Thymus (tissue), 11 donors: ENCODE measurements around the gene PSMA1. TPM values are rescaled to one million over a fixed set of nuclear protein-coding genes. Genes with fewer than 3 reads are reported as not detected.
A peak's percentile ranks its signal among the peaks of the same experiment; 100 is the strongest.
"Not testable (repeated sequence)": the region's sequence is repeated elsewhere in the genome, so short reads cannot be mapped to it uniquely, and the experiment has no call there.

ENCODE experiments used
- DNase-seq, 9 donors: peaks; one replicate each; pipeline ENCODE4 v3.0.0-alpha.2; 2013; ENCODE audit warnings: low spot score in 9 of 9, low read depth in 6 of 9, missing footprints in 1 of 9
- H3K27ac ChIP-seq, 2 donors: one replicate each; pipeline ENCODE4 v1.5.1; 2013; ENCODE audit warnings: control low read depth in 1 of 2, low read depth in 1 of 2, low read length in 1 of 2, mild to moderate bottlenecking in 1 of 2, moderate library complexity in 1 of 2
- H3K27me3 ChIP-seq, 2 donors: one replicate each; pipeline ENCODE4 v1.5.1; 2013; ENCODE audit warnings: low read length in 1 of 2; ENCODE audit not compliant: control insufficient read depth in 2 of 2, insufficient read depth in 1 of 2
- H3K36me3 ChIP-seq, 2 donors: one replicate each; pipeline ENCODE4 v1.5.1; 2013; ENCODE audit warnings: low read length in 1 of 2, mild to moderate bottlenecking in 1 of 2, moderate library complexity in 1 of 2; ENCODE audit not compliant: control insufficient read depth in 2 of 2, insufficient read depth in 2 of 2
- H3K4me1 ChIP-seq, 2 donors: one replicate each; pipeline ENCODE4 v1.5.1; 2013; ENCODE audit warnings: low read length in 2 of 2; ENCODE audit not compliant: control insufficient read depth in 2 of 2, insufficient read depth in 2 of 2
- H3K4me3 ChIP-seq, 2 donors: one replicate each; pipeline ENCODE4 v1.5.1; 2013; ENCODE audit warnings: low read length in 2 of 2, control low read depth in 1 of 2, mild to moderate bottlenecking in 1 of 2
- H3K9me3 ChIP-seq, 2 donors: one replicate each; pipeline ENCODE4 v1.5.1; 2013; ENCODE audit warnings: low read length in 1 of 2, mild to moderate bottlenecking in 1 of 2; ENCODE audit not compliant: control insufficient read depth in 2 of 2, insufficient read depth in 1 of 2
- WGBS: extraction: QIAGEN DNeasy Blood & Tissue Kit; methylation state at CpG from one replicate; pipeline ENCODE4 v1.1.7; 2013; 5-methylcytosine and 5-hydroxymethylcytosine counted together
- polyA plus RNA-seq: library from polyadenylated mRNA; stranded (reverse); fragments of 200-250 nt; gene quantifications from one replicate; pipeline ENCODE4 v1.2.3, GENCODE V29; 2013
- total RNA-seq: library from RNA; stranded (reverse); fragments of 120-200 nt; gene quantifications from one replicate; pipeline ENCODE4 v1.2.4, GENCODE V29; 2013
- donor health status: healthy.

Gene PSMA1
- total and polyA plus RNA-seq, 2 donors: 212 to 309 TPM

DNA sequence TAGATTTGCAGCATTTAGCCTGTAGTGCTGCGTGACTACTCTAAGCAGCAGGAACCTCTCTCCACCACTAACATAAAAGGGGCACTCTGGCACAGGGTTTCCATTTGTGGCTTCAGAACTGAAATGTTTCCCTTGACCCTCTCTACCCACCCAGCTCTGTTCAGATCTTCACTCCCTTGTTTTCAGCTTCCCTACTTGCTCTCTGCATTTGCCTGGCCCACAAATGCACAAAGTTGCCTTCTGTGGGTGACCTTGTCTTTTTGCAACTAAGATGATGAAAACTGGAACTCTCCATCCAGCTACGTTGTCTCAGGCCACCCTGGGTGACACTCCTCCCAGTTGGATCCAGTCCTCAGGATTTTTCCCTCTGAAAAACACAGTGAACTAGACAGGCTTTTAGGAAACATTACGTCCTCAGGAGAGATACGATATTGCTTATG is 19.8 kb upstream of the PSMA1 start:
- Histone ChIP-seq H3K36me3 (no peaks in the 10 kb centered on the region), H3K27me3 (no peaks in the 10 kb centered on the region), H3K4me3 (no peak overlapping the region), H3K4me1 (peaks cover 0 to 5% of the 10 kb centered on the region in 2 donors), H3K9me3 (no peaks in the 10 kb centered on the region), H3K27ac (no peak overlapping the region)
- 88% methylated on average over 4 of the region's 4 CpGs for WGBS
- peak in 1 of 9 donors; percentile 27 for DNase-seq

DNA sequence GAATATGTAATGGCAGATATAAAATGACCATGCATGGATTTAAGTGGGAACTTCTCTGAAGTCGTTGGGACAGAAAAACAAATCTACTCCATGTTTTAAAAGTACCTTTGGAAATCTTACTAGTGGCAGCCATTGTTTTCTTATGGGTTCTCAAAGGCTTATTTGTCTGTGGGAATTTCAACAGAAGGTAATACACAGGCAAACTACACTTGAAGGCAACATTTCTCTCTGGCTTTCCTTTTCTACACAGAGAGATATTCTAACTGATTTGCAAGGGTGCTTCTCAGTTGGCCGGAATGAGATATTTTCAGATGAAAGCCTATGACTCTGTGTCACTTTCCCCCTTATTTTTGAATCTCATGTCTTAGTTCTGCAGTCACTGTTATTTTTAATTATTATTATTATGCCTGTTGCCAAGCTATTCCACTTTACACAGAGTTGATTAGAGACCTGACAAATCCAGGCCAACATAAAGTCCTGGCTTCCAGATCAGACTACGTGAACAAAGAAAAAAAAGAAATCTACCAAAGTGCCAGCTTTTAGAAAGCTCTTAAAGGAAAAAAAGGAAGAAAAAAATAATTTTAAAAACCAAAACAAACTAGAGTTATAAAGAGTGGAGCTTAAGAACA is 18.9 kb upstream of the PSMA1 start:
- H3K27ac ChIP-seq: no peak overlapping the region
- no peak for DNase-seq
- no peaks in the 10 kb centered on the region for H3K27me3 ChIP-seq
- peaks cover 0 to 5% of the 10 kb centered on the region in 2 donors for H3K4me1 ChIP-seq
- 94% methylated on average over 3 of the region's 3 CpGs for WGBS
- no peaks in the 10 kb centered on the region for H3K36me3 ChIP-seq
- no peaks in the 10 kb centered on the region for H3K9me3 ChIP-seq
- no peak overlapping the region for H3K4me3 ChIP-seq

DNA sequence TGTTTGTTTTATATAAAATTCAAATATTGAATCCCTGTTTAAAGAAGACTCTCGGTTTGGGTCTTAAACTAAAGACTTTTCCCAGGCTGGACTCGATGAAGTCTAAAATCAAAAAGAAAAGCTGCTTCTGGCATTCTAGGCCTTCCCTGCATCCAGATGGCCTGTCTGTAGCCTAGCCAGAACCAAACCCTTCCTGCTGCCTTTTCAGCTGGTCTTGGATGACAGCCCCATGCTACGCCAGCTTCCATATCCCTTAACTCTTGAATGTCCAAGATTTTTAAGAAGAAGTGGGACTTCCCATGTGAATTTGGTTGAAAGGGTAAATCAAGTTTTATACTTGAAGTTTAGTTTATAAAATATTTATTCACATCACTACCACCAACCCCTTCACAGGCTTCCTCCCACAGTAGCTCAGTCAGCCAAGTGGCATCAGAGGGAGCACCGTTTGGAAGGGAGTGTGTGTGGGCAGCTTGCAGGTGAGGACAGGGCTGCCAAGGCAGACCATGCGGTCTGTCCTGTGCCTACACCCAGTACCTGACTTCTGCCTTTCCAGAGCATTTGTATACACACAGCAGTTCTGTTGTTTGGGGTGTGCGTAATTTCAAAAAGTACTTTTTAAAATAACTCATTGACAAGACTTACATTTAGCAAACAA is 18.2 kb upstream of the PSMA1 start:
- Histone ChIP-seq H3K27ac (no peak overlapping the region), H3K27me3 (no peaks in the 10 kb centered on the region), H3K9me3 (no peaks in the 10 kb centered on the region), H3K4me1 (peaks cover 0 to 5% of the 10 kb centered on the region in 2 donors), H3K36me3 (no peaks in the 10 kb centered on the region), H3K4me3 (no peak overlapping the region)
- DNase-seq: no peak
- 94% methylated on average over 6 of the region's 6 CpGs for WGBS

DNA sequence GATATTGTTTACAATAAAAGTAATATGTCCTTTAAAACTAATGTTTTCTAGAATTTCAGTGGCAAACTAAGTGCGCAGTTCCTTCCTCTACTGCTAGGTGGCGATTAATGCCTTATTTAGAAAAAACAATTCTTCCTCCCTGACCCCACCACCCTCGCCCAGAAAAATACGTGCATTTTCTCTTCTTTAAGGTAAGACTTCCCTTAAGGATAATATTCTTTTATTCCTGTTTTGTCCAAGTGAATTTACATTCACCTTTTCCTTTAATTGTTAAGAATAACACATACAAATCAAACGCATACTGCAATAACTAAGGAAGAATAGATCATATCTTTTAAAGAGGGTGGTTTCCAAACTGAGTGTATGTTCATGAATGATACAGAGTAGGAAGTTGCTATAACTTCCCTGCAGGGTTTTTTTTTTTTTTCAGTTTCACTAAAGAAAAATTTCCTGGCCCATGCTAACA is 17.0 kb upstream of the PSMA1 start:
- peak in 6 of 9 donors; percentile 41 to 81 (median 58) for DNase-seq
- Histone ChIP-seq H3K36me3 (no peaks in the 10 kb centered on the region), H3K27me3 (no peaks in the 10 kb centered on the region), H3K27ac (no peak overlapping the region), H3K4me3 (no peak overlapping the region), H3K9me3 (no peaks in the 10 kb centered on the region), H3K4me1 (peaks cover 0 to 5% of the 10 kb centered on the region in 2 donors)
- 2% methylated on average over 5 of the region's 5 CpGs for WGBS

DNA sequence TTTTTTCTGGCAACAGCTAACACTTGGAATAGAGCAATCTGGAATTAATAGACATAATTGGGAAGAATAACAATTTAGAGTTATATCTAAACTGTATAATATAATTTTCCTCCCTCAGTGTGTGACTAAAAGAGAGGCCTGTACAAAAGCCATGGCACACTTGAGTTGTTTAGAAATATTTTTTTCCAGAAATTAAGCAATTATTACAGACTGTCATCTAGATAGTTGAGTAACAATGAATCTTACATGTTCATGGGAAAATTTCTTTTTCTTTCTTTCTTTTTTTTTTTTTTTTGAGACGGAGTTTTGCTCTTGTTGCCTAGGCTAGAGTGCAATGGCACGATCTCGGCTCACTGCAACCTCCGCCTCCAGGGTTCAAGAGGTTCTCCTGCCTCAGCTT is 15.0 kb upstream of the PSMA1 start:
- not testable (repeated sequence) for H3K4me1 ChIP-seq, H3K27ac ChIP-seq, DNase-seq, H3K36me3 ChIP-seq, H3K4me3 ChIP-seq, H3K27me3 ChIP-seq, H3K9me3 ChIP-seq
- WGBS: 98% methylated on average over 4 of the region's 4 CpGs

DNA sequence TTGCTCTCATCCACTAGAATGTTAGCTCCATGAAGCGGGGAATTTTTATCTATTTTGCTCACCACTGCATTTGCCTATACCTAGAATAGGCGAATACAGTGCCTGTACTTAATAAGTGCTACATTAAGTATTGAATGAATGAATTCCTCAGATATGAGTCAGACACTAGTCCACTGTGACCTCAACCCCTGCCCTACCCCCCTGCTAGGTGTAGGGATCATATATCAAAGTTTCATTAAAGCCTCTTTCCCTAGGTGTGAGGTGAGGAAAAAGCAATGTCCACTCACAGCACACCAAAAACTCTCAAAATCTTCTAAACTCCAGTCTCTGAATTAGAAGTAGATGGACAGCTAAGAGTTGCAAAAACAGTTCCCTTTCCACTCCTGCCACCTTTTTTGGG is 9.8 kb upstream of the PSMA1 start:
- no peak for DNase-seq
- WGBS: 98% methylated on average over 2 of the region's 2 CpGs
- H3K27ac ChIP-seq: no peak overlapping the region
- no peaks in the 10 kb centered on the region for H3K4me1 ChIP-seq
- H3K4me3 ChIP-seq: no peak overlapping the region
- no peaks in the 10 kb centered on the region for H3K9me3 ChIP-seq
- H3K36me3 ChIP-seq: no peaks in the 10 kb centered on the region
- H3K27me3 ChIP-seq: no peaks in the 10 kb centered on the region

DNA sequence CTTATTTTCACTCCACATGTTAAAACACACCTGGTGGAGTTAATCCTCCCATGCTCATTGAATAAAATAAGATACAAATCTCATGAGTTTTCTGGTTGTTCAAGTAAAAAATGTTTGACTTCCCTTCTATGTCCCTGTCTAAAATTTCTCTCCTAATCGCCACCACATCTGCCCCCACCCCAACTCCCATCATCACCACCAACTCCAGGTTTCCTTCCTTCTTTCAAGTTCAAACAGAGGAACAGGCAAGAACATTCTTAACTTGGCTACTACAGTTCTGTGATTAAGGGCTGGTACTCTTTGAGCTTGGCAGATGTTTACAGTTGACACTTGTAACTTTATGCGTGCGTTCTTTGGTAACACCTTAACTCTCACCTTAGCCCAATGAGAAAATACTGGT is 9.1 kb upstream of the PSMA1 start:
- Histone ChIP-seq H3K27me3 (no peaks in the 10 kb centered on the region), H3K4me3 (no peak overlapping the region), H3K9me3 (no peaks in the 10 kb centered on the region), H3K36me3 (no peaks in the 10 kb centered on the region), H3K4me1 (no peaks in the 10 kb centered on the region), H3K27ac (no peak overlapping the region)
- DNase-seq: no peak
- WGBS: 50% methylated on average over 3 of the region's 3 CpGs

DNA sequence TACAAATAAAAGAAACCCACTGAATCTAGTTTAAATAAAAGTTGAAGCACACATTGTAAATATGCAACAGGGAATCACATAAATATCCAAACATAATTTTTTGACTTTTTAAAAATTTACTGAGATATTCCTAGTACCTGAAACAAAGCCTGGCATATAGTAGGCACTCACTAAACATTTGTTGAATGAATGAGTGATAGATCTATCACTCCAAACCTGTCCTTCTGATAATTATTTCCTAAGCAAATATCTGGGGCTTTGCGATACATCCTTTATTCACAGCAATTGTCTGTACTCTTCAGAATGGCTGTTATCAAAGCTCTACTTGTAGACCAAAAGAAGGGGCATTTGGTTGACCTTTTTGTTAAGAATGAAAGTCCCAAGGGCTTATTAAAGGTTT is 2.6 kb upstream of the PSMA1 start:
- H3K36me3 ChIP-seq: peaks cover 0 to 2% of the 10 kb centered on the region in 2 donors
- WGBS: 100% methylated on average over 1 of the region's 1 CpG
- H3K4me3 ChIP-seq: no peak overlapping the region

DNA sequence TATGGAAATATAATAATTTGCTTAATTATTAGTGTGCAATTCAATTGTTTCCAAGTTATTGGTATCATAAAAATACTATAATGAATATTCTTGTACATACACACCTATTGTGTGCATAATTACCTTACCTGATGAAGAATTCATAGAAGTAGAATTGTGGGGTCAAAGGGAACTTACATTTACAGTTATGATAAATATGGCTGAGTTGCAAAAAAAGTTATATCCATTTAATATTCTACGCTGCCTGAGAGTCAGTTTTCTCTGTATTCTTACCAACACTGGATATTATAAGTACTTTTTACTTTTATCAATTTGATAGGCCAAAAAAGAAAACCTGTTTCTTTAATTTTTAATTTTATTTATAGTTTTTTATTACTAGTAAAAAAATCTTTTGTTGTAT is 2.1 kb upstream of the PSMA1 start:
- Histone ChIP-seq H3K9me3 (no peaks in the 10 kb centered on the region), H3K36me3 (peaks cover 0 to 7% of the 10 kb centered on the region in 2 donors), H3K27ac (no peak overlapping the region), H3K27me3 (no peaks in the 10 kb centered on the region), H3K4me1 (peaks cover 6 to 9% of the 10 kb centered on the region in 2 donors), H3K4me3 (no peak overlapping the region)
- DNase-seq: no peak
- WGBS: 100% methylated on average over 1 of the region's 1 CpG

More for the DNA sequence above, 2.6 kb upstream of the PSMA1 start:
- Histone ChIP-seq H3K27me3 (no peaks in the 10 kb centered on the region), H3K9me3 (no peaks in the 10 kb centered on the region), H3K27ac (no peak overlapping the region), H3K4me1 (peaks cover 6 to 9% of the 10 kb centered on the region in 2 donors)
- no peak for DNase-seq
